SH-SY5Y (cell line): ENCODE data around the gene RAB17.

Source experiments
- GATA2 ChIP-seq: IDR thresholded peaks from 2 replicates; pipeline ENCODE4 v1.6.1; 2011; ENCODE audit warnings: mild to moderate bottlenecking, low read depth, low read length
- GATA3 ChIP-seq: IDR thresholded peaks from 2 replicates; pipeline ENCODE4 v1.6.1; 2011; ENCODE audit warnings: low read depth, mild to moderate bottlenecking, low read length, moderate library complexity

Gene RAB17

GRCh38 chr2:237628247-237629187 is 38.0 kb upstream of the RAB17 start:
- TF ChIP-seq GATA2 (no peak), GATA3 (no peak)

DNA sequence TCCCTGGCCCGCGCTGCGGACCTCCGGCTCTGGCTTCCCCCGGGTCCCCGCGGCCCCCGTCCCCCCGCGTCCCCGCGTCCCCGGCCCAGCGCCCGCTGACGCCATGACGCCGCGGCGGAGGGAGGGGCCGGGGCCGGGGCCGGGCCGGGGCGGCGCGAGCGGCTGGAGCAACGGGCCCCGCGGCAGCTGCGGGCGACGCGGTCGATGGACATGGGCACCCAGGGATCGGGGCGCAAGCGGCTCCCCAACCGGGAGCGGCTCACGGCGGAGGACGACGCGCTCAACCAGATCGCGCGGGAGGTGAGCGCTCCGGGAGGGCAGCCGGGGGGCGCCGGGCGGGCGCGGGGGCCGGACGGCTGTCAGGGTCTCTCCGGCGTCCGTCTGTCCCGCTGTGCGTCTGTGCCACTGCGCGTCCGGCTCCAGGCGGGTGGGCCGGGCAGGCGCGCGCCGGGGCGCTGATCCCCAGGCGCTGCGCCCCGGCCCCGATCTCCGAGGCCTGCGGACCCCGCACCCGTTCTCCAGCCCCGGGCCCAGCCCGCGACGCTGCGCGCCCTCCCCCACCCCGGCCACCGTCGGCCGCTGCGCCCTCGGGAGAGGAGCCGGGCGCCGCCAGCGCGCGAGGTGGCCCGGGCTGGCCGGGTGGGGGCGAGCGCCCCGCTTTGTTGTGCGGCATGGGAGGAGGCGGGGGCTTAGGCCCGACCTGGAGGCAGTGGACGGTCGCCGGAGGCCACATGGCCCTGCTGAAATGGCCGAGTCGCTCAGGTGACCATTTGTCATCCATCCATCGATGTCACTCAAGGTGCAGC is 37.1 kb upstream of the RAB17 start, which contains the start of gene LRRFIP1:
TSS of gene LRRFIP1 (plus strand) at position 147 of the 806 bp plus-strand sequence. CDS start at position 205, 58 bp downstream.
- TF ChIP-seq GATA2 (no peak), GATA3 (no peak)

DNA sequence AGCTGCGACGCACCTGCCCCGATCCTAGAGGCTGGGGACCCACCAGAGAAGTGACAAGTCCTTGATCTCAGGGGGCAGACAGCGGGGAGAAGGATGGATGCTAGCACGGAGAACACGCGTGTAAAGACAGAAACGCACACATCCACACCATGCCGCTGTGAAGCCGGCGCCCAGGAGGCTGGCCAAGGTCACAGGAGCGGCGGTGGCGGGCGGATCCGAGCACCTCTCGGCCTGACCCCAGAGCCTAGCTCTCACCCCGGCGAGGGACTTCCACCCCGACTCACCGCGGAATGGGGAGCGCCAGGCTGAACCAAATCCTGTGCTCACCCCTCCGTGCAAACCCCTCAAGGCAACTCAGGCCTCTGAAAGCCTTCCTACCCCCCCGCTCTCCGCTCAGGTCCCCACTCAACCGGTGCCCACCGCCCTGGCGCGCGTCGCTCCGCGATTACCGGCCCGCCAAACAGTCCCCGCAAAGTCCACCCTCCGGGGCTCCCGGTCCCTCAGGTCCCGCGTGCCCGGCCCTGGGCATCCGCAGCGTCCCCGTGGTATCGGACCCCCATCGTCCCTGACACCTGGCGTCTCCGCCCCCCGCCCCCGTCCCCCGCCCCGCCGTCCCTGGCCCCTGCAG is 36.4 kb upstream of the RAB17 start:
- TF ChIP-seq GATA2 (no peak), GATA3 (no peak)

- TF ChIP-seq GATA2 (no peak), GATA3 (no peak)
Measured at GRCh38 chr2:237625777-237626176, 35.2 kb upstream of the RAB17 start.

GRCh38 chr2:237625216-237625705 is 34.7 kb upstream of the RAB17 start:
- no peak for TF ChIP-seq GATA2
- TF ChIP-seq GATA3: no peak

GRCh38 chr2:237624565-237624964 is 34.0 kb upstream of the RAB17 start:
- TF ChIP-seq GATA2 (no peak), GATA3 (no peak)

GRCh38 chr2:237623428-237624403 is 33.2 kb upstream of the RAB17 start:
- TF ChIP-seq GATA2 (no peak), GATA3 (no peak)

DNA sequence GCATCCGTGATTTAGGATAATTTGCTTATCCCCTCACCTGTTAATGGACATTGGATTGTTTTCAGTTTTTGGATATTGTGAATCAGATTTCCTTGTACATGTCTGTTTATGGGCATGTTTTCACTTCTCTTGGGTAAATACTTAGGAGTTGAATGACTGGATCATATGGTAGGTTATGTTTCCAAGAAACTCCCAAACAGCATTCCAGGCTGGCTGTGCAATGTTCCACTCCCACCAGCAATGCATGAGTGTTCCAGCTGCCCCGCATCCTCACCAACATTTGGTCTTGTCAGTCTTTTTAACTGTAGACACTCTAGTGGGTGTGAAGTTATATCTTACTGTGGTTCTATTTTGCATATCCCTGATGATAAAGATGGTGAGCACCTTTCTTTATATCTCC is 27.9 kb upstream of the RAB17 start:
- no peak for TF ChIP-seq GATA2

DNA sequence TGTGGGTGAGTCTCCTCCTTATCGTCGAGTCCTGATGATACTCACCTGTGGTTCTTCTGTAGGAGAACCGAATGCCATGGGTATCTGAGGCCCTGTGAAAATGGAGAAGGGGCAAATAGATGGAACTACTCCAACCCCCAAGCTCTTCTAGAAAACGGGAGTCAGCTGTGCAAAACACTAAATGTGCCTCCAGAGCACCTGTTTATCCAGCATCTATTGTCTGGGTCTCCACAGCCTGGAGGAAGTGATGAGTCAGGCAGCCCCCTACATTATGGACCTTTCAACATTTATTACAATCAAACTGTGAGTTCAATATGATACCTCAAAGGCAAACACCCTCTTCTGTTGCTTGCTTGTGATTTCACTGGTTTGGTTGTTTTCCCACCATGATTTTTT is 27.1 kb upstream of the RAB17 start:
- TF ChIP-seq GATA3 (no peak), GATA2 (no peak)

- no peak for TF ChIP-seq GATA3
- no peak for TF ChIP-seq GATA2
Measured at GRCh38 chr2:237616734-237617586, 26.4 kb upstream of the RAB17 start.

DNA sequence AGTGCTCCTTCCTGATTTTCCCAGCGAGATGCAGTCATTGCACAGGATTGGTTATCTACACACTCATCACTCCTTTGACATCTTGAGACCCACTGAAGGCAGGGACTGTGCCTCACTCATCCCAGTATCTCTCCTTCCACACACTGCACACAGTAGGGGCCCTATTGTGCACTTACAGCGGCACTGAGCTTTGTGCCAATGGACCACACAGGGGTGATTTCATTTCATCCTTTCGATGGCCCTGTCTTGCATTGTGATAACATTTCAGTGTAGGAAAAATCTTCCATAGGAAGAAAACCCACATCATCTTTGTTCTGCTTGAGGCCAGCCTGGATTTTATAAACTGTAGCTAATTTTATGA is 25.8 kb upstream of the RAB17 start:
- no peak for TF ChIP-seq GATA2
- TF ChIP-seq GATA3: no peak

DNA sequence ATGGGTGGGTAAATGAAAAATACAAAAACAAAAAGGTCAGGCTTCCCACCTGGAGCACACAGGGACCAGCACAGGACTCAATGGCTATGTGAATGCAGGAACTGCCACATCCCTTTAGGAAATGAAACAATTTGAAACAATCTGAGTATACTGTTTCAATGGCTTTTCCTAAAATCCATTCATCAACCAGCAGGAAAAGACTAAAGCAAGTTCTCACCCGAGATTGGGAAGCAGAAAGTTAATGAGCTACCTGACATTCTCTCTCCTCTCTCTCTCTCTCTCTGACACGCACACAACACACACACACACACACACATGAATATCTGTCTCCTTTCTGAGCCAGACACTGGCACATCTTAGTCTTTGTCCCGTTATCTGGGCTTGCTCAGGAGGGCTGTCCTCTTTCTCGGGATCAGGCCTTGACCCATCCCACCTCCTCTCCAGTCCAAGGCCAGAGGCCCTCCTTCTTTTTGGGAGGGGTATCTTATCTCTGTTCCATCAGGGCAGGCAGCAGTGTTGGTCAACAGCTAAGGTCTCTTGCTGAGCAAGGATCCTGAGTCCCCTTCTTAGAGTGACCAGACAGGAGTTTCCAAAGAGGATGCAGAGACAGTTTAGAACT is 25.2 kb upstream of the RAB17 start:
- no peak for TF ChIP-seq GATA2
- TF ChIP-seq GATA3: no peak
